Transverse colon (tissue), 3 donors: ENCODE measurements around the gene MGA.

ENCODE experiments used
- EP300 ChIP-seq: sonication (generic); formaldehyde crosslinking; IDR thresholded peaks from one replicate; pipeline ENCODE4 v1.6.1; 2017; ENCODE audit warnings: antibody characterized with exemption, low read depth
- TF ChIP-seq, protein P1 (sequence below), 5 experiments: fragments of 200-600 bp in 3 of 5; fragments of 450-650 bp in 2 of 5; sonication (generic) in 3 of 5; IDR thresholded peaks; 1 replicate in 2 of 5; 2 replicates in 3 of 5; pipeline ENCODE4 v1.5.1; 2016 to 2017; ENCODE audit warnings: antibody characterized with exemption in 5 of 5, inconsistent platforms in 3 of 5, mild to moderate bottlenecking in 2 of 5, moderate library complexity in 1 of 5

DNA sequence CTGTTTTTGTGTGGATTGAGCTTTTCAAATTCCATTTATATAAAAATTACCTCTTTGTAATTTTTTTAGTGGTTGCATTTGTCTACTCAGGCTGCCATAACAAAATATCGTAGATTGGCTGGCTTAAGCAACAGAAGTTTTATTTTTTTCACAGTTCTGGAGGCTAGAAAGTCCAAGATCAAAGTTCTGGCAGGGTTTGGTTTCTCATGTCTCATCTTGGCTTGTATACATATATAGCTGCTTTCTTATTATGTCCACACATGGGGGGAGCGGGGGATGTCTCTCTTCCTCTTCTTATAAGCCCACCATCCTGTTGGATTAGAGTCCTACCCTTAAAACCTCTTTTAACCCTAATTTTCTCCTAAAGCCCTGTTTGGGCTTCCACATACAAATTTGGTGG, 28.5 kb downstream of the MGA start:
- no peak for TF ChIP-seq EP300
- TF ChIP-seq, protein P1, sequence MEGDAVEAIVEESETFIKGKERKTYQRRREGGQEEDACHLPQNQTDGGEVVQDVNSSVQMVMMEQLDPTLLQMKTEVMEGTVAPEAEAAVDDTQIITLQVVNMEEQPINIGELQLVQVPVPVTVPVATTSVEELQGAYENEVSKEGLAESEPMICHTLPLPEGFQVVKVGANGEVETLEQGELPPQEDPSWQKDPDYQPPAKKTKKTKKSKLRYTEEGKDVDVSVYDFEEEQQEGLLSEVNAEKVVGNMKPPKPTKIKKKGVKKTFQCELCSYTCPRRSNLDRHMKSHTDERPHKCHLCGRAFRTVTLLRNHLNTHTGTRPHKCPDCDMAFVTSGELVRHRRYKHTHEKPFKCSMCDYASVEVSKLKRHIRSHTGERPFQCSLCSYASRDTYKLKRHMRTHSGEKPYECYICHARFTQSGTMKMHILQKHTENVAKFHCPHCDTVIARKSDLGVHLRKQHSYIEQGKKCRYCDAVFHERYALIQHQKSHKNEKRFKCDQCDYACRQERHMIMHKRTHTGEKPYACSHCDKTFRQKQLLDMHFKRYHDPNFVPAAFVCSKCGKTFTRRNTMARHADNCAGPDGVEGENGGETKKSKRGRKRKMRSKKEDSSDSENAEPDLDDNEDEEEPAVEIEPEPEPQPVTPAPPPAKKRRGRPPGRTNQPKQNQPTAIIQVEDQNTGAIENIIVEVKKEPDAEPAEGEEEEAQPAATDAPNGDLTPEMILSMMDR (IDR thresholded peaks at IDR 0.05): no peak
